ENCODE data around the gene ZNF197. TPM values are rescaled to one million over a fixed set of nuclear protein-coding genes. Genes with fewer than 3 reads are reported as not detected.
"Not testable (repeated sequence)": the region's sequence is repeated elsewhere in the genome, so short reads cannot be mapped to it uniquely, and the experiment has no call there.

Gene ZNF197
- total RNA-seq, 1 donor: 17.7 TPM

- no peak for DNase-seq (ENCODE audit: insufficient read length, low spot score, missing footprints)
- no peak overlapping the region for H3K27ac ChIP-seq (ENCODE audit: low read depth, low read length)
- no peak overlapping the region for H3K4me3 ChIP-seq (ENCODE audit: insufficient read depth, low read length)
- no peaks in the 10 kb centered on the region for H4K20me1 ChIP-seq (ENCODE audit: insufficient read depth, low read length)
- no peaks in the 10 kb centered on the region for H3K4me1 ChIP-seq (ENCODE audit: insufficient read depth, low read length)
- no peak for TF ChIP-seq CTCF (IDR thresholded peaks at IDR 0.05; ENCODE audit: extremely low read depth, low read depth, low read length)
- no peak overlapping the region for H2AFZ ChIP-seq (ENCODE audit: low read length)
- no peaks in the 10 kb centered on the region for H3K27me3 ChIP-seq (ENCODE audit: insufficient read depth, low read length)
- peaks cover 2% of the 10 kb centered on the region for H3K36me3 ChIP-seq (ENCODE audit: insufficient read depth, low read length)
- H3K4me2 ChIP-seq (ENCODE audit: insufficient read depth, low read length): no peak overlapping the region
- H3K79me2 ChIP-seq (ENCODE audit: insufficient read depth, low read length): no peaks in the 10 kb centered on the region
- H3K9me3 ChIP-seq (ENCODE audit: low read depth, low read length): no peaks in the 10 kb centered on the region
Measured at GRCh38 chr3:44666346-44666745, 41.5 kb downstream of the ZNF197 start.

GRCh38 chr3:44669760-44670159, 44.9 kb downstream of the ZNF197 start:
- no peak for TF ChIP-seq CTCF (IDR thresholded peaks at IDR 0.05; ENCODE audit: extremely low read depth, low read depth, low read length)

GRCh38 chr3:44673466-44673865, 48.6 kb downstream of the ZNF197 start:
- not testable (repeated sequence) for H3K4me3 ChIP-seq (ENCODE audit: insufficient read depth, low read length); H3K79me2 ChIP-seq (ENCODE audit: insufficient read depth, low read length); H2AFZ ChIP-seq (ENCODE audit: low read length); H3K27ac ChIP-seq (ENCODE audit: low read depth, low read length); H3K36me3 ChIP-seq (ENCODE audit: insufficient read depth, low read length); H3K4me1 ChIP-seq (ENCODE audit: insufficient read depth, low read length); H3K9me3 ChIP-seq (ENCODE audit: low read depth, low read length); DNase-seq (ENCODE audit: insufficient read length, low spot score, missing footprints); H3K27me3 ChIP-seq (ENCODE audit: insufficient read depth, low read length); H3K4me2 ChIP-seq (ENCODE audit: insufficient read depth, low read length); H4K20me1 ChIP-seq (ENCODE audit: insufficient read depth, low read length)

More at GRCh38 chr3:44669760-44670159, 44.9 kb downstream of the ZNF197 start:
- Histone ChIP-seq H4K20me1 (ENCODE audit: insufficient read depth, low read length) (no peaks in the 10 kb centered on the region), H3K4me3 (ENCODE audit: insufficient read depth, low read length) (no peak overlapping the region), H3K4me2 (ENCODE audit: insufficient read depth, low read length) (no peak overlapping the region), H3K36me3 (ENCODE audit: insufficient read depth, low read length) (no peaks in the 10 kb centered on the region), H2AFZ (ENCODE audit: low read length) (no peak overlapping the region), H3K27me3 (ENCODE audit: insufficient read depth, low read length) (no peaks in the 10 kb centered on the region), H3K79me2 (ENCODE audit: insufficient read depth, low read length) (no peaks in the 10 kb centered on the region), H3K4me1 (ENCODE audit: insufficient read depth, low read length) (no peaks in the 10 kb centered on the region), H3K9me3 (ENCODE audit: low read depth, low read length) (no peaks in the 10 kb centered on the region), H3K27ac (ENCODE audit: low read depth, low read length) (no peak overlapping the region)
- DNase-seq (ENCODE audit: insufficient read length, low spot score, missing footprints): peak; percentile 54

- H3K27ac ChIP-seq (ENCODE audit: low read depth, low read length): no peak overlapping the region
- no peaks in the 10 kb centered on the region for H3K79me2 ChIP-seq (ENCODE audit: insufficient read depth, low read length)
- H3K9me3 ChIP-seq (ENCODE audit: low read depth, low read length): no peaks in the 10 kb centered on the region
- TF ChIP-seq CTCF (IDR thresholded peaks at IDR 0.05; ENCODE audit: extremely low read depth, low read depth, low read length): no peak
- no peak for DNase-seq (ENCODE audit: insufficient read length, low spot score, missing footprints)
- no peak overlapping the region for H3K4me3 ChIP-seq (ENCODE audit: insufficient read depth, low read length)
- H2AFZ ChIP-seq (ENCODE audit: low read length): no peak overlapping the region
- no peaks in the 10 kb centered on the region for H3K4me1 ChIP-seq (ENCODE audit: insufficient read depth, low read length)
- no peaks in the 10 kb centered on the region for H3K36me3 ChIP-seq (ENCODE audit: insufficient read depth, low read length)
- H3K4me2 ChIP-seq (ENCODE audit: insufficient read depth, low read length): no peak overlapping the region
- H4K20me1 ChIP-seq (ENCODE audit: insufficient read depth, low read length): no peaks in the 10 kb centered on the region
- H3K27me3 ChIP-seq (ENCODE audit: insufficient read depth, low read length): no peaks in the 10 kb centered on the region
Measured at GRCh38 chr3:44674211-44674610, 49.4 kb downstream of the ZNF197 start.
